HG03135 (cell line): ENCODE measurements around the gene FITM1.

Experiments
- ATAC-seq: cut with Tn5 transposase; IDR thresholded peaks from one replicate; pipeline ENCODE4 v1.9.1; 2021; ENCODE audit warnings: mild to moderate bottlenecking, moderate library complexity; ENCODE audit not compliant: unreplicated experiment

FITM1 gene

GRCh38 chr14:24130380-24130716, at the start of gene FITM1:
Gene FITM1, plus strand, starts transcription at chr14:24130659. Its CDS starts 905 bp downstream, at chr14:24131564.
- ATAC-seq, result no peak

GRCh38 chr14:24080888-24081738, 49.3 kb upstream of the FITM1 start:
- peak; percentile 87 for ATAC-seq

- ATAC-seq, result no peak
Observed at GRCh38 chr14:24081739-24082211, 48.7 kb upstream of the FITM1 start.

- ATAC-seq, result no peak
Observed at GRCh38 chr14:24082411-24083080, 47.9 kb upstream of the FITM1 start.

- no peak for ATAC-seq
Observed at GRCh38 chr14:24083462-24083861, 47.0 kb upstream of the FITM1 start.

GRCh38 chr14:24084440-24084839, 46.0 kb upstream of the FITM1 start:
- ATAC-seq, result no peak

- ATAC-seq, result no peak
Observed at GRCh38 chr14:24085215-24085614, 45.2 kb upstream of the FITM1 start.

- no peak for ATAC-seq
Observed at GRCh38 chr14:24086193-24086955, 44.1 kb upstream of the FITM1 start.

GRCh38 chr14:24087004-24087403, 43.5 kb upstream of the FITM1 start:
- no peak for ATAC-seq

- ATAC-seq, result no peak
Observed at GRCh38 chr14:24088095-24088494, 42.4 kb upstream of the FITM1 start.

- ATAC-seq, result no peak
Observed at GRCh38 chr14:24089890-24090289, 40.6 kb upstream of the FITM1 start.

GRCh38 chr14:24092110-24092504, 38.4 kb upstream of the FITM1 start:
- ATAC-seq, result no peak

- ATAC-seq, result no peak
Observed at GRCh38 chr14:24092505-24093206, 37.8 kb upstream of the FITM1 start.

- ATAC-seq, result no peak
Observed at GRCh38 chr14:24093207-24093900, 37.1 kb upstream of the FITM1 start.

- peak; percentile 45 for ATAC-seq
Observed at GRCh38 chr14:24093901-24094840, 36.3 kb upstream of the FITM1 start, which contains the start of gene PCK2. Gene PCK2, plus strand, starts transcription at chr14:24094311. Its CDS starts 95 bp downstream, at chr14:24094406.

GRCh38 chr14:24094841-24095270, 35.6 kb upstream of the FITM1 start:
- ATAC-seq, result no peak

GRCh38 chr14:24095271-24096068, 35.0 kb upstream of the FITM1 start:
- ATAC-seq, result peak; percentile 68

- ATAC-seq, result no peak
Observed at GRCh38 chr14:24096545-24097181, 33.8 kb upstream of the FITM1 start.
